ENCODE data around the gene ERVH48-1.
"Not testable (repeated sequence)": the region's sequence is repeated elsewhere in the genome, so short reads cannot be mapped to it uniquely, and the experiment has no call there.

The ERVH48-1 gene

DNA sequence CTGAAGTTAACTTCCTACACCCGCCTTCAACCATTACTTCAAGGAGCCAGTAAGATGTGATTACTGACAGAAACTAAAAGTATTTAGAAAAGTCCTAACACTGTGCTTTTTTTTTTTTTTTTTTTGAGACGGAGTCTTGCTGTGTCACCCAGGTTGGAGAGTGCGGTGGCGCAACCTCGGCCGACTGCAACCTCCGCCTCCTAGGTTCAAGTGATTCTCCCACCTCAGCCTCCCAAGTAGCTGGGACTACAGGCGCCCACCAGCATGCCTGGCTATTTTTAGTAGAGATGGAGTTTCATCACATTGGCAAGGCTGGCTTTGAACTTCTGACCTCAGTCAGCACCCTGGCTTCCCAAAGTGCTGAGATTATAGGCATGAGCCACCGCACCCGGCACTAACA, 49.6 kb downstream of the ERVH48-1 start:
- peaks cover 17% of the 10 kb centered on the region; the same call in 1 of the 2 replicates for H3K36me3 ChIP-seq (ENCODE audit: control insufficient read depth, insufficient read depth, low read length)
- not testable (repeated sequence) for H3K4me1 ChIP-seq (ENCODE audit: control insufficient read depth, insufficient read depth, low read length); H3K27me3 ChIP-seq (ENCODE audit: control insufficient read depth, insufficient read depth, low read length); H3K9me3 ChIP-seq (ENCODE audit: control insufficient read depth, insufficient read depth, low read length); H3K27ac ChIP-seq (ENCODE audit: low read length); DNase-seq (ENCODE audit: low read depth, low spot score); H3K4me3 ChIP-seq (ENCODE audit: low read length)
- no CpG with 5 or more reads among the region's 10 CpGs for WGBS (ENCODE audit: insufficient coverage, insufficient read length)

DNA sequence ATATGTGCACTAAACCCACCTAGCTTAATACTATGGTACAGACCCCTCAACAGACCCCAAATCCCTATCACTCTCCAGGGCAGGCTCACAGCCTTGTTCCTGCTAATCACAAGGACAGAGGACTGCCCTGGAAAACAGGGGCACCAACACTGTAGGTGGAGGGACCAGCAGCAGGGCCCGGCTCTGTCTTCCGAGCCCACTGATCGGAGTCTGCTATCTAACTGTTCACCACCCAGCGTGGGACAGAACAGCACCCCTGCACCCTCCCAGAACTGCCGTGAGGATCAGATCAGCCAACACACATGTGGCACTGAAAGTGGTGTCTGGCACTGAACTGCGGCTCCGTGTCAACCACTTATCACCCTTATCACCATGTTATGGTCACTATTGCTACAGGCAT, 52.3 kb downstream of the ERVH48-1 start:
- H3K27me3 ChIP-seq (ENCODE audit: control insufficient read depth, insufficient read depth, low read length), result no peaks in the 10 kb centered on the region
- no peak overlapping the region for H3K4me3 ChIP-seq (ENCODE audit: low read length)
- H3K4me1 ChIP-seq (ENCODE audit: control insufficient read depth, insufficient read depth, low read length), result no peaks in the 10 kb centered on the region
- H3K36me3 ChIP-seq (ENCODE audit: control insufficient read depth, insufficient read depth, low read length), result peaks cover 33% of the 10 kb centered on the region
- no peaks in the 10 kb centered on the region for H3K9me3 ChIP-seq (ENCODE audit: control insufficient read depth, insufficient read depth, low read length)
- no peak overlapping the region for H3K27ac ChIP-seq (ENCODE audit: low read length)
- no CpG with 5 or more reads among the region's 7 CpGs for WGBS (ENCODE audit: insufficient coverage, insufficient read length)
- no peak for DNase-seq (ENCODE audit: low read depth, low spot score)

DNA sequence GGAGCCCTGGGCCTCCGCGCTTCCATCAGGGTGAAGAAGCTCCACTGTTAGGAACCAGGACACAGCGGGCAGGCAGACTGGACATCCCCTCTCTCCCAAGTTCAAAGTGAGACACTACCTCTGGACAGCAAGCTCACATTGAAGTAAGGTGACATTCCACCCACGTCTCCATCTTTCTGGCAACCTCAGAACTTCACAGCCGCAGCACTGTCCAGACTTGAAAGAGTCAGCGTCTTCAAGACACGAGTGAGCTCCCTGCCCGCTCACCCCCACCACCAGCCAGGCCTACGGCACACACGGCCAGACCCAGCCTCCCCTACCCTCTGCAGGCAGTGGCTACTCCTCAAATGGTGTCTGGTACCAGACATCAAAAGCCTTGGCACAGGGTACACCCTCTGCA, 57.2 kb downstream of the ERVH48-1 start:
- no CpG with 5 or more reads among the region's 10 CpGs for WGBS (ENCODE audit: insufficient coverage, insufficient read length)
- Histone ChIP-seq H3K27me3 (ENCODE audit: control insufficient read depth, insufficient read depth, low read length) (no peaks in the 10 kb centered on the region), H3K4me1 (ENCODE audit: control insufficient read depth, insufficient read depth, low read length) (no peaks in the 10 kb centered on the region; the same call in 1 of the 2 replicates), H3K4me3 (ENCODE audit: low read length) (no peak overlapping the region), H3K9me3 (ENCODE audit: control insufficient read depth, insufficient read depth, low read length) (no peaks in the 10 kb centered on the region), H3K27ac (ENCODE audit: low read length) (no peak overlapping the region), H3K36me3 (ENCODE audit: control insufficient read depth, insufficient read depth, low read length) (peaks cover 34% of the 10 kb centered on the region)
- DNase-seq (ENCODE audit: low read depth, low spot score), result no peak

Data from iPS DF 6.9 (cell line).